A673 (cell line): ENCODE data around the gene PCDHGA5. TPM values are rescaled to one million over a fixed set of nuclear protein-coding genes. Genes with fewer than 3 reads are reported as not detected.
A peak's percentile ranks its signal among the peaks of the same experiment; 100 is the strongest.
"Not testable (repeated sequence)": the region's sequence is repeated elsewhere in the genome, so short reads cannot be mapped to it uniquely, and the experiment has no call there.

ENCODE experiments used
- Bru-seq: library from RNA; stranded (reverse); fragments of 400-500 nt; gene quantifications from one replicate; lab custom pipeline; 2021; lab: Mats Ljungman, UMichigan
- BruChase-seq, 2 experiments: library from RNA; stranded (reverse); fragments of 400-500 nt; gene quantifications; one replicate each; lab custom pipeline; 2021; lab: Mats Ljungman, UMichigan
- BruUV-seq: library from RNA; stranded (reverse); fragments of 400-500 nt; replicated peaks from 2 replicates; lab custom pipeline; 2021; lab: Mats Ljungman, UMichigan
- CTCF ChIA-PET: fragments of 300-600 bp; sonication (Branson Sonifier 250); formaldehyde crosslinking; loops from one replicate; lab custom pipeline; 2022; ENCODE audit warnings: antibody characterized with exemption; lab: Charles Lee
- POLR2A ChIA-PET: fragments of 300-600 bp; sonication (Branson Sonifier 250); formaldehyde crosslinking; loops from one replicate; lab custom pipeline; 2022; ENCODE audit warnings: antibody characterized with exemption; ENCODE audit not compliant: low non-redundant PET; lab: Charles Lee
- DNase-seq: peaks from one replicate; pipeline ENCODE4 v3.0.0-alpha.2; 2015; ENCODE audit warnings: low spot score
- H3K27ac ChIP-seq: fragments of 200-600 bp; sonication (generic); 2 replicates; pipeline ENCODE4 v1.5.1; 2016; ENCODE audit warnings: mixed run types, low read depth, mild to moderate bottlenecking, mixed read lengths, antibody characterized with exemption, low read length; ENCODE audit not compliant: poor library complexity, severe bottlenecking
- H3K27me3 ChIP-seq: fragments of 200-600 bp; sonication (generic); replicated peaks from 2 replicates; pipeline ENCODE4 v1.6.1; 2017; ENCODE audit warnings: mixed run types, low read depth, mild to moderate bottlenecking, mixed read lengths, antibody characterized with exemption, low read length; ENCODE audit not compliant: insufficient read depth, poor library complexity
- H3K36me3 ChIP-seq: fragments of 200-600 bp; sonication (generic); 2 replicates; pipeline ENCODE4 v1.6.1; 2016; ENCODE audit warnings: mixed run types, mild to moderate bottlenecking, mixed read lengths, antibody characterized with exemption, low read length; ENCODE audit not compliant: insufficient read depth, poor library complexity, severe bottlenecking
- H3K4me1 ChIP-seq: fragments of 200-600 bp; sonication (generic); 2 replicates; pipeline ENCODE4 v1.6.1; 2017; ENCODE audit warnings: mixed run types, mild to moderate bottlenecking, mixed read lengths, antibody characterized with exemption, low read length; ENCODE audit not compliant: insufficient read depth, poor library complexity, severe bottlenecking
- H3K4me3 ChIP-seq: fragments of 200-600 bp; sonication (generic); 2 replicates; pipeline ENCODE4 v1.5.1; 2016; ENCODE audit warnings: low read depth, mixed run types, mild to moderate bottlenecking, mixed read lengths, low read length; ENCODE audit not compliant: poor library complexity, severe bottlenecking
- H3K9me3 ChIP-seq: fragments of 200-600 bp; sonication (generic); 2 replicates; pipeline ENCODE4 v1.6.1; 2016; ENCODE audit warnings: mixed run types, low read depth, mild to moderate bottlenecking, mixed read lengths, antibody characterized with exemption, low read length; ENCODE audit not compliant: poor library complexity, severe bottlenecking
- CTCF ChIP-seq: fragments of 300-800, 200-600 bp; sonication (generic); conservative IDR thresholded peaks from 2 replicates; pipeline ENCODE4 v1.5.1; 2017; ENCODE audit warnings: low read depth, mild to moderate bottlenecking, antibody characterized with exemption, low read length, moderate library complexity, mixed read lengths
- EZH2 ChIP-seq: fragments of 200-600 bp; sonication (generic); IDR thresholded peaks from 2 replicates; pipeline ENCODE4 v1.6.1; 2017; ENCODE audit warnings: borderline replicate concordance, low read depth, mild to moderate bottlenecking, mixed read lengths, antibody characterized with exemption, low read length; ENCODE audit not compliant: poor library complexity, severe bottlenecking
- intact Hi-C: fragments of 100-400 bp; cut with micrococcal nuclease; formaldehyde crosslinking; loops from one replicate; pipeline ENCODE4 v1.10.0; 2022; ENCODE audit not compliant: unreplicated experiment
- long read RNA-seq: library from polyadenylated mRNA; stranded (forward); transcript quantifications from one replicate; pipeline ENCODE4 v2.0.0, GENCODE V29; 2022
- total RNA-seq: library from RNA; stranded (reverse); gene quantifications from 2 replicates; pipeline ENCODE4 v1.2.3, GENCODE V29; 2021

The PCDHGA5 gene
- 2.4 and 2.6 TPM in 2 replicates for total RNA-seq
- Bru-seq, nascent RNA: percentile 56 among the genes with signal in this experiment
- percentile 77 among the genes with signal in this experiment for BruChase-seq, experiment 1, labeled RNA remaining after a 2-hour chase
- percentile 81 among the genes with signal in this experiment for BruChase-seq, experiment 2, labeled RNA remaining after a 6-hour chase
- long read RNA-seq: 0 reads

GRCh38 chr5:141363952-141364660, at the start of gene PCDHGA5:
TSS of gene PCDHGA5 (plus strand) at chr5:141364162. CDS start at chr5:141364331, 169 bp downstream.
- TF ChIP-seq CTCF (0 out of 2 replicates have a peak, but pooled peaks have one; percentile 15), EZH2 (no peak)
- DNase-seq: no peak
- Histone ChIP-seq H3K27me3 (no peaks in the 10 kb centered on the region), H3K9me3 (peaks cover 50% of the 10 kb centered on the region), H3K27ac (no peak within 1 kb of the TSS), H3K4me3 (no peak within 1 kb of the TSS), H3K36me3 (no peaks in the 10 kb centered on the region), H3K4me1 (no peaks in the 10 kb centered on the region)
- intact Hi-C loops: no loop called here
- ChIA-PET POLR2A (no interaction called here), CTCF (no interaction called here)
- BruUV-seq: no TSS peak

GRCh38 chr5:141316963-141317362, 47.0 kb upstream of the PCDHGA5 start:
- H3K4me3 ChIP-seq, H3K27me3 ChIP-seq, H3K4me1 ChIP-seq, POLR2A ChIA-PET, BruUV-seq, DNase-seq, CTCF ChIA-PET, H3K27ac ChIP-seq, intact Hi-C loops: not testable (repeated sequence)
- H3K9me3 ChIP-seq: peaks cover 75% of the 10 kb centered on the region
- H3K36me3 ChIP-seq: peaks cover 43% of the 10 kb centered on the region

- no peaks in the 10 kb centered on the region for H3K27me3 ChIP-seq
- H3K4me1 ChIP-seq: no peaks in the 10 kb centered on the region
- peaks cover 64% of the 10 kb centered on the region for H3K9me3 ChIP-seq
- H3K36me3 ChIP-seq: peaks cover 39% of the 10 kb centered on the region
- ChIA-PET CTCF (interaction anchor here (0.8 to 1.9 kb wide), 2 partner anchors 31 to 245 kb away, joined by 3 to 8 read pairs; partner anchors contain the start of gene PCDHGB1), POLR2A (no interaction called here)
- no peak overlapping the region for H3K27ac ChIP-seq
- H3K4me3 ChIP-seq: peak overlapping the region; percentile 78
- TF ChIP-seq CTCF (no peak), EZH2 (no peak)
- intact Hi-C loops: no loop called here
- BruUV-seq: no TSS peak
- no peak for DNase-seq
These were observed 44.8 kb upstream of the PCDHGA5 start for GRCh38 chr5:141319202-141319601.
